K562 (cell line): ENCODE results near the gene TOX2.

Experiments used
- GABPB2 ChIP-seq: fragments of 250-450 bp; sonication (Bioruptor Pico); conservative IDR thresholded peaks from 2 replicates; pipeline ENCODE4 v1.5.1; 2021; ENCODE audit warnings: mild to moderate bottlenecking
- RAD21 ChIP-seq, 2 experiments: fragments of 250-450 bp in 1 of 2; fragments of 450-650 bp in 1 of 2; sonication (Bioruptor Pico) in 1 of 2; formaldehyde crosslinking in 1 of 2; IDR thresholded peaks in 1 of 2; conservative IDR thresholded peaks in 1 of 2; 2 replicates each; pipeline versions ENCODE4 v1.4.0 to v1.8.0; 2020 to 2022; ENCODE audit warnings: mild to moderate bottlenecking in 2 of 2, moderate library complexity in 1 of 2
- TF ChIP-seq, protein P1 (sequence below): fragments of 450-650 bp; IDR thresholded peaks from 2 replicates; pipeline ENCODE4 v1.6.1; 2016; ENCODE audit warnings: borderline replicate concordance

DNA sequence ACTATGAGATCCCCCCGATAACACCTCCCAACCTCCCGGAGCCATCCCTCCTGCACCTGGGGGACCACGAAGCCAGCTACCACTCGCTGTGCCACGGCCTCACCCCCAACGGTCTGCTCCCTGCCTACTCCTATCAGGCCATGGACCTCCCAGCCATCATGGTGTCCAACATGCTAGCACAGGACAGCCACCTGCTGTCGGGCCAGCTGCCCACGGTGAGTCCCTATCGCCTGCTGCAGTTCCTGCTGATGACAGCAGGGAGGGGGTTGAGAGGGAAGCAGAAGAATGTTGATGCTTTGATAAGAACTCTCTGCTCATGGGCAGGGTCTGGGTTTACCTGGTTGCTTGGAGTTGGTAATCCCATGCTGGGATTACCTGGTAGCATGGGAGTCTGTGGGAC lies 91.9 kb downstream of the TOX2 start:
- TF ChIP-seq GABPB2 (no peak), RAD21 (CRISPR knock-in tag; conservative IDR thresholded peaks at IDR 0.05 in 1 of 2, IDR thresholded peaks at IDR 0.05 in 1 of 2) (peak; percentile 25 to 38; a peak in 3 of 4 replicates)
- TF ChIP-seq, protein P1, sequence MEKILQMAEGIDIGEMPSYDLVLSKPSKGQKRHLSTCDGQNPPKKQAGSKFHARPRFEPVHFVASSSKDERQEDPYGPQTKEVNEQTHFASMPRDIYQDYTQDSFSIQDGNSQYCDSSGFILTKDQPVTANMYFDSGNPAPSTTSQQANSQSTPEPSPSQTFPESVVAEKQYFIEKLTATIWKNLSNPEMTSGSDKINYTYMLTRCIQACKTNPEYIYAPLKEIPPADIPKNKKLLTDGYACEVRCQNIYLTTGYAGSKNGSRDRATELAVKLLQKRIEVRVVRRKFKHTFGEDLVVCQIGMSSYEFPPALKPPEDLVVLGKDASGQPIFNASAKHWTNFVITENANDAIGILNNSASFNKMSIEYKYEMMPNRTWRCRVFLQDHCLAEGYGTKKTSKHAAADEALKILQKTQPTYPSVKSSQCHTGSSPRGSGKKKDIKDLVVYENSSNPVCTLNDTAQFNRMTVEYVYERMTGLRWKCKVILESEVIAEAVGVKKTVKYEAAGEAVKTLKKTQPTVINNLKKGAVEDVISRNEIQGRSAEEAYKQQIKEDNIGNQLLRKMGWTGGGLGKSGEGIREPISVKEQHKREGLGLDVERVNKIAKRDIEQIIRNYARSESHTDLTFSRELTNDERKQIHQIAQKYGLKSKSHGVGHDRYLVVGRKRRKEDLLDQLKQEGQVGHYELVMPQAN, result no peak
